SW480 (cell line): ENCODE data around the gene CREB3L2.

Experiments used
- DNase-seq: peaks from one replicate; pipeline ENCODE4 v3.0.0-alpha.2; 2016; ENCODE audit warnings: low spot score

The CREB3L2 gene

GRCh38 chr7:137895301-137896221, 106.3 kb downstream of the CREB3L2 start:
- no peak for DNase-seq

DNA sequence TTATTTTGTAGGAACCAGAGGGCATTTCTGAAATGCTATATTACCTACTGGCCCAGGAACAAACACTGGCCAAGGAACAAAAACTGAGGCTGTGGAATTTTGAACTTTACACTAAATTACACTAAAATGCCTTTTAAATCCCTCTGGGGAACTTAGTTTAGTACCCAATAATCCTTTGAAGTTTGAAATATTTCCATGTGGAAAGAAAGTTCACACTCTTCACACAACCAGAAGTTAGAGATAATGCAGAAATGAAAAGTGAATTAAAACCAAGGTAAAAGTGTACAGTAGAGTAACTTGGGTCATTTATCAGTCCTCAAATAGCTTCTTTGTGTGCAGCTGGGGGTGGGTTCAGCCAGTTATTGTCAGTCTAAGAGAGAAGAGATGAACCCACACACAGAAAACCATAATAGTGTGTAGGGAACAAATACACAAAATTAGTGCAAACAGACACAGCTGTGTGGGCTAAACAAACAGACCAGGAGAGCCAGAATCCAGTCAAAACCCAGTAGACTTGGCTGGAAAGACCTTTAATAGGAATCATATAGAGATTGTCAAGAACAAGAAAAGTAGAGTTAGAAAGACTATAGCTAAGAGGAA, 108.6 kb downstream of the CREB3L2 start:
- DNase-seq, result no peak

GRCh38 chr7:137891016-137891655, 110.8 kb downstream of the CREB3L2 start:
- DNase-seq, result no peak

DNA sequence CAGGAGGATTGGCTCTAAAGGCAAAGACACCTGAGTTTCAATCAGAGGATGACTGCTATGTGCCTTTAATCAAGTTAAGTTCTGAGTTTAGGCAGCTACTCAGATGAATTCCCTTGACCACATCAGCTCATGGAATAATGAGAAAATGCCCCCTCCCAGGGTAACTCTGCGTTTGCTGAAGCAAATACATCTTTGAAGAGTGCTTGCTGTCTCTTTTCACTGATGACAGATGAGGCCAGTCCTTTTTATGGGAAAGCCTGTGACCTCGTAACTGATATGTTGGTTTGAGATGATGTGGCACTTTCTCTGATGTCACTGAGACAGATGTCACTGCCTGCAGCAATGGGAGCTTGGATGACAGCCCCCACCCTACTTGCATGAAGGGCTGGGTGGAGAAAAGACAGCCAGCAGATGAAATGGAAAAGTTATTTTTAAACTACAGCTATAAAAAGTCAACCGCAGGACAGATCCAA, 111.4 kb downstream of the CREB3L2 start:
- no peak for DNase-seq

- no peak for DNase-seq
These were observed 113.6 kb downstream of the CREB3L2 start for GRCh38 chr7:137888241-137888640.

DNA sequence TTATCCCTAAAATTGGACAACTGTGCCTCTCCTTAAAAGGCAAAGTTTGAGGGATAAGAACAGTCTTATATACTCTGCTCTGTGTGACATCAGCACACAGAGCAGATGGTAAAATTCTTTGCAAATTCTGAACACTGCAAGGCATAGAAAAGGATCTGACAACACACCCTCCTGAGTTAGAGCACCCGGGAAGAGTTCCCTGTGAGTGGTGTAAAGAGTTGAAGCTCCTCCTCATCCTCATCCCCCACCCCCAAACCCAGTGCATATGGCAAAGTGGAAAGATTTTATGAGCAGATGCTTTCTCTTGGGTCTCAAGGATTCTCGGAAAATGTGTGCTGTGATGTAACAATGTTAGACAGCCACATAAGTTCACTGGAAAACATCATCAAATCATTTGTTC, 115.1 kb downstream of the CREB3L2 start:
- DNase-seq, result no peak

- no peak for DNase-seq
These were observed 115.6 kb downstream of the CREB3L2 start for GRCh38 chr7:137886281-137886680.

DNA sequence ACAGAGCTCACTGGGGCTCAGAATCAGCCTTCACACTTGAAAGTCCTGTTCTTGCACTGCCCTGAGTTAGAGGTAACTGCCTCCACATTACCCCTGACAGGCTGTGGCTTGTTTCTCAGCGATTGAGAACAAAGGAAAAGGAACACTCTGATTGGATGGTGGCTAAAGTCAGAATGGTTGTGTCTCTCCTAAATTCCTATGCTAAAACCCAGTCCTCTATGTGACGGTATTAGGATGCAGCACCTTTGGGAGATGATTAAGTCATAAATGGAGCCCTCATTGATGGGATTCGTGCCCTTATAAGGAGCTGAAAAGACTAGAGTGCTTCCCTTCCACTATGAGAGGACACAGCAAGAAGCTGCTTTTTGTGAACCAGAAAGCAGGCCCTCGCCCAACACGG, 116.2 kb downstream of the CREB3L2 start:
- DNase-seq, result no peak

DNA sequence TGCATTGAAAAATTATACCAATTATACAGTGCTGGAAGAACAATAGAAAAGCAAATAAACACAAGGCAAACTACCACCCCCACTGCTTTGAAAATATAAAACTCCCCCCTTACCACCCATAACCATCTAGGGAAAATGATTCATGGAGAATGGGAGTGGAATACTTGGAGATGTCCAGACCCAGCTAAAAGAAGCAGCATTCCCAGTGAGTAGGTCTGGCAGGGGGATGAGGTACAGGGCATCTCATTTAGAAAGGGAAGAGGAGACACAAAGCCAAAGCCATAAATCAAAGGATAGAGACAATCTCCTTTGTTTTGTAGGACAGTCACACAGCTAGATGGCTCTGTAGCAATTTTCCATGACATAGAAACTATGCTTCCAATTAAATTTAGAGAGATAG, 119.1 kb downstream of the CREB3L2 start:
- no peak for DNase-seq

GRCh38 chr7:137882261-137882668, 119.6 kb downstream of the CREB3L2 start:
- DNase-seq, result peak; percentile 23

DNA sequence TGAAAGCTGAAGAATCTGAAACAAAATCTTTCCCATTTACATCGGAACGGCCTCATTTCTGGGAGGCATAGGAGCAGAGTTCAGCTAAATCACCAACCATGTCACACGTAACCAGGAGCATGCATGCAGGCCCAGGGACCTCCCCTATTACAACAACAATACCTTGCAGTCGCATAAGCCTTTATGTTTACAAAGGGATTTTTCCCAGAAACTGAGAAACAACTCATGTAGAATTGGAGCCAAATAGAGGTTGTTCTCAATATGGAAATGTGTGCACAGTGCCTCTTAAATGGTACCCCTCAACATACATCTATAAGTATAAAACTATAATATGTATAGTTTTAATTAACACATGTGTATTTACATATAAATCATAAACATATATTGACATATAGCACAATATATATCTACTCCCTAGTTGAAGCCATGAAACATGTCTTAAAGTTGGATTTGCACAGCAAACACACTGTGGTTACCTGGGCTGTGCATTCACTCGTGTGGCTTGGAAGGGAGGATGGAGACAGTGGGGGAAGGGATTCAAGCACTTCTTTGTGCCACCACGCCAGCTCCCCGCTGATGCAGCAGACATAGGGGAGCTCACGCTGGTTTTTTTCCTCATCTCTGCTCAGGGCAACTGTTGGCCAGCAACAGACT, 120.2 kb downstream of the CREB3L2 start:
- DNase-seq, result no peak

- DNase-seq, result no peak
These were observed 121.5 kb downstream of the CREB3L2 start for GRCh38 chr7:137880432-137880831.

- no peak for DNase-seq
These were observed 122.3 kb downstream of the CREB3L2 start for GRCh38 chr7:137879357-137880158.

- DNase-seq, result no peak
These were observed 123.4 kb downstream of the CREB3L2 start for GRCh38 chr7:137878333-137878961.

GRCh38 chr7:137877027-137877675, 124.7 kb downstream of the CREB3L2 start:
- DNase-seq, result no peak

GRCh38 chr7:137875746-137876145, 126.1 kb downstream of the CREB3L2 start:
- no peak for DNase-seq

- DNase-seq, result no peak
These were observed 127.7 kb downstream of the CREB3L2 start for GRCh38 chr7:137873979-137874777.

DNA sequence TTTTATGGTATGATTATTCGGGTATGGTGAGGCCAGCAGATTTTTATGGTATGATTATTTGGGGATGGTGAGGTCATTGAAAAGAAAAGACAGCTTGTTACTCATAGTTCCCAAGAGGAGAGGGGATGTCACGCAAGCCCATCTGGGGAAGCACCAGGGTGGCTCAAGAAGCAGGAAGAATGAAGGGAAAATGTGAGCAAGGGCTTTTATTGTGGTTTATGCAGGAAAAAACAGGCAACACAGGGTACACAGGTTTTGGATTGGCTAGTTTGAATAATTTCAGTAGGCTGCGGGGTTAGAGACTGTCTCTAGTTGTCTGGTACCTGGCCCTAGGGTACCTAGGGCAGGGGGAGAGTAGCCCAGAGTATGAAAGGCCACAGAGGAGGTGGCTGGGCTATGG, 128.4 kb downstream of the CREB3L2 start:
- no peak for DNase-seq

DNA sequence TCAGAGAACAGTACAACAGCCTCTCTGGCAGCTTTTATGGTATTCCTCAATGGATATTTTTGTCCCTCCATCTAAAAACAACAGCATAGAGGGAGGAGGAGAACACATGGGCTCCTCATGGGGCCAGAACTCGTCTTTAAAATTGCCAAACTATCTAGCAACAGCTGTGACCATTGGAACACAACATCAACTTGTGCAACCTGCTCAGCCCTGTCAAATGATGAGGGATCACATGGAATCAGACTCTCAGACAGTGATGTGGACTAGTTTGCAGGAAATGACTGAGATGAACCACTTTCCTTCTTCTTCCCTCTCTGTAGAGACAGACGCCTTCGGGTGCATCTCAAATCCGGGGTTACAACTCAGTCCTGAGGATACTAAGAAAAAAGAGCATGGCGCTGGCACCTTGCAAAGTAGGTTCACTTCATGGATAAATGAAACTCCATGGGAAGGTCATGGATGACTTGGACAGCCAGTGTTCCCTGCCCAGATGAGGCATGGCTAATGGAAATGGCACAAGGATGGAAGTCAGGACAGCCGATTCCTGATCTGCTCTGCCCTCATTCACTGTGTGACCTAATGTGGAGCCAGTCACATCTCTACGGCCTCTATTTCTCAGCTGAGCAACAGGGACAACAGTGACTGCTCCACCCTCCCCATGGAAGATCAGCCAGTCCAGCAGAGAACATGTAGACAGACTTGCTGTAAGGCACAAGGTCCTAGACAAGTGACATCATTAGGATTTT, 130.5 kb downstream of the CREB3L2 start:
- DNase-seq, result no peak
